ENCODE results near the gene IGSF3. TPM values are rescaled to one million over a fixed set of nuclear protein-coding genes. Genes with fewer than 3 reads are reported as not detected.
"Not testable (repeated sequence)": the region's sequence is repeated elsewhere in the genome, so short reads cannot be mapped to it uniquely, and the experiment has no call there.

The IGSF3 gene
- total RNA-seq, 1 experiment from 2014 or later = 4.0 TPM

DNA sequence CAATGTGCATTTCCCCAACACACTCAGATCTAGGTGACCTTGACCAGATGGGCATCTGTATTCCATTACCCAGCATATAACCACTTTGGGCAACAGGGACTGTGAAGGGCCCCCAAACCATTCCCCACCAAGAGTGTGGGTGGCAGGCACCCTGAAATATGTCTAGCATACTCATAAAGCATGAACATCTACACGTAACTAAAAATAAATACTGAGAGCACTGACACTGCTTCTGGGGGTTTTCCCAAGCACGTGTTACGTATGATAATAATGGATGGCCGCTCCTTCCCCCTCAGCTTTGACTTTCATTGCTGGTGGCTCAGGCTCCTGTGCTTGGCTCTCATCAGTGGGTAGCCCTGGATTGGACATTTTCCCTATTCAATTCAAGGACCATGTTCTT, 39.1 kb downstream of the IGSF3 start:
- H3K4me3 ChIP-seq (ENCODE audit: low read depth, low read length, poor library complexity, severe bottlenecking) = no peak overlapping the region
- no peaks in the 10 kb centered on the region for H3K36me3 ChIP-seq (ENCODE audit: insufficient read depth, low read length, poor library complexity, severe bottlenecking)
- H3K4me1 ChIP-seq (ENCODE audit: insufficient read depth, low read length, poor library complexity, severe bottlenecking) = no peaks in the 10 kb centered on the region
- no peak for DNase-seq (ENCODE audit: low spot score)
- no TSS peak for BruUV-seq (replicated peaks)
- ChIA-PET POLR2A (ENCODE audit: low non-redundant PET) (no interaction called here), CTCF (no interaction called here)
- H3K27me3 ChIP-seq (replicated peaks; ENCODE audit: insufficient read depth, low read depth, low read length, poor library complexity) = no peaks in the 10 kb centered on the region
- no peak overlapping the region for H3K27ac ChIP-seq (ENCODE audit: low read depth, low read length, poor library complexity, severe bottlenecking)
- TF ChIP-seq EZH2 (IDR thresholded peaks at IDR 0.05; ENCODE audit: borderline replicate concordance, low read depth, low read length, poor library complexity, severe bottlenecking) = no peak
- TF ChIP-seq, protein P1, sequence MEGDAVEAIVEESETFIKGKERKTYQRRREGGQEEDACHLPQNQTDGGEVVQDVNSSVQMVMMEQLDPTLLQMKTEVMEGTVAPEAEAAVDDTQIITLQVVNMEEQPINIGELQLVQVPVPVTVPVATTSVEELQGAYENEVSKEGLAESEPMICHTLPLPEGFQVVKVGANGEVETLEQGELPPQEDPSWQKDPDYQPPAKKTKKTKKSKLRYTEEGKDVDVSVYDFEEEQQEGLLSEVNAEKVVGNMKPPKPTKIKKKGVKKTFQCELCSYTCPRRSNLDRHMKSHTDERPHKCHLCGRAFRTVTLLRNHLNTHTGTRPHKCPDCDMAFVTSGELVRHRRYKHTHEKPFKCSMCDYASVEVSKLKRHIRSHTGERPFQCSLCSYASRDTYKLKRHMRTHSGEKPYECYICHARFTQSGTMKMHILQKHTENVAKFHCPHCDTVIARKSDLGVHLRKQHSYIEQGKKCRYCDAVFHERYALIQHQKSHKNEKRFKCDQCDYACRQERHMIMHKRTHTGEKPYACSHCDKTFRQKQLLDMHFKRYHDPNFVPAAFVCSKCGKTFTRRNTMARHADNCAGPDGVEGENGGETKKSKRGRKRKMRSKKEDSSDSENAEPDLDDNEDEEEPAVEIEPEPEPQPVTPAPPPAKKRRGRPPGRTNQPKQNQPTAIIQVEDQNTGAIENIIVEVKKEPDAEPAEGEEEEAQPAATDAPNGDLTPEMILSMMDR (conservative IDR thresholded peaks at IDR 0.05; ENCODE audit: low read depth, low read length) = no peak
- H3K9me3 ChIP-seq (ENCODE audit: low read depth, low read length, poor library complexity, severe bottlenecking) = no peaks in the 10 kb centered on the region
- intact Hi-C loops (cut with micrococcal nuclease; ENCODE audit: unreplicated experiment) = no loop called here

DNA sequence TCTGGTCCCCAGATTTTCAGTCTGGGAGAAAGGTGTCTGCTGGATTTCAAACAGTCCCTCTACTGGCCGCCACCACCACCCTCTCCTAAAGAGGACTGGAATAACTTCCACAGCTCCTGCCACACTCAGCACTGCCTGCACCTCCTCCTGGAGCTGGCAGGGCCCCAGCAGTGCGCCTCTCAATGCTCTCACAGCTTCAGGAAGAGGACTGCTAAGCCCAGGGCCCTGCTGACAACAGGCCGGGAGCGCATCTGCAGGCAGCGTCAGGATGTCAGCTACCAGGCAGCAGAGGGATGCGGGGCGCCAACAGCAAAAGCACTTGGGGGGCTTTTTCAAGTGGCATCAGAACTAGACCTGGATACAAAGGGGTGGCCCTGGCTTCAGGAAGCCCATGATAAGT, 40.2 kb downstream of the IGSF3 start:
- H3K4me3 ChIP-seq (ENCODE audit: low read depth, low read length, poor library complexity, severe bottlenecking); H3K27ac ChIP-seq (ENCODE audit: low read depth, low read length, poor library complexity, severe bottlenecking); H3K4me1 ChIP-seq (ENCODE audit: insufficient read depth, low read length, poor library complexity, severe bottlenecking); intact Hi-C loops (cut with micrococcal nuclease; ENCODE audit: unreplicated experiment); BruUV-seq (replicated peaks); H3K36me3 ChIP-seq (ENCODE audit: insufficient read depth, low read length, poor library complexity, severe bottlenecking); POLR2A ChIA-PET (ENCODE audit: low non-redundant PET); DNase-seq (ENCODE audit: low spot score); H3K9me3 ChIP-seq (ENCODE audit: low read depth, low read length, poor library complexity, severe bottlenecking); H3K27me3 ChIP-seq (replicated peaks; ENCODE audit: insufficient read depth, low read depth, low read length, poor library complexity); CTCF ChIA-PET: not testable (repeated sequence)

DNA sequence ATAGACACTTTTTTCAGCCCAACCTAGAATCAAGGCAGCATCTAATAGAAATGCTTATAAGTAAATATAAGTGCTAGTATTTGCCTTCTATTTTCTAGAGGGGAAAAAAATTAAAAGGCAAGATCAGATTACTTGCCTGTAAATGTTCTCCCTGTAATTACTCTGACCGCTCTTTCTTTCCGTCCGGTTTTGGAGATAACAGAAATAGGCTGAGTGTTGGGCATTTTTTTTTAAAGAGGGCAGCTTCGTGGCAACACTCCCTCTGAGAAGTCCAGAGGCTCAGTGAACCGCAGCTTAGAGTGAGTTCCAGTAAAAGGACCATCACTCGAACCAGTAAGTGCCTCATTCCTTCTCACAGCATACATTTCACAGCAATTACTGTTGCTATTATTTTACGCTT, 40.6 kb downstream of the IGSF3 start:
- H3K36me3 ChIP-seq (ENCODE audit: insufficient read depth, low read length, poor library complexity, severe bottlenecking); H3K4me3 ChIP-seq (ENCODE audit: low read depth, low read length, poor library complexity, severe bottlenecking); DNase-seq (ENCODE audit: low spot score); CTCF ChIA-PET; H3K27ac ChIP-seq (ENCODE audit: low read depth, low read length, poor library complexity, severe bottlenecking); H3K9me3 ChIP-seq (ENCODE audit: low read depth, low read length, poor library complexity, severe bottlenecking); intact Hi-C loops (cut with micrococcal nuclease; ENCODE audit: unreplicated experiment); H3K27me3 ChIP-seq (replicated peaks; ENCODE audit: insufficient read depth, low read depth, low read length, poor library complexity); BruUV-seq (replicated peaks); POLR2A ChIA-PET (ENCODE audit: low non-redundant PET); H3K4me1 ChIP-seq (ENCODE audit: insufficient read depth, low read length, poor library complexity, severe bottlenecking): not testable (repeated sequence)

DNA sequence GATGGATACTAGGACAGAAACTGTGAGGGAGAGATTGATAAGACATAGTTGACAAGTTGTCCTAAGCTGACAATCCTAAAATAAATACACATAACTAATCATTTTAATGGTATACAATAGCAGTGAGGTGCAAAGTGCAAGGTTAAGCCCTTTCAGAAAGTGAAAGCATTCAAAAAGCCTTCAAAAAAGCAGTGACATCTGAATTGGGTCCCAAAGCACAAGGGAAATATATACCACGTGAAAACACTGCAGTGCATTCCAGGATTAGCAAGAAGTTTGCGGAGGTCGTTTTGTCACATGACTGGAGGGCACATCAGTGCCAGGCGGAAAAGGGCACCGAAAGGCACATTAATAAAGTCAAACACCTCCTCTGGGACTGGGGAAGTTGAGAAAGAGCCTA, 42.4 kb downstream of the IGSF3 start:
- H3K27me3 ChIP-seq (replicated peaks; ENCODE audit: insufficient read depth, low read depth, low read length, poor library complexity); H3K36me3 ChIP-seq (ENCODE audit: insufficient read depth, low read length, poor library complexity, severe bottlenecking); POLR2A ChIA-PET (ENCODE audit: low non-redundant PET); intact Hi-C loops (cut with micrococcal nuclease; ENCODE audit: unreplicated experiment); BruUV-seq (replicated peaks); CTCF ChIA-PET; H3K27ac ChIP-seq (ENCODE audit: low read depth, low read length, poor library complexity, severe bottlenecking); H3K4me1 ChIP-seq (ENCODE audit: insufficient read depth, low read length, poor library complexity, severe bottlenecking); DNase-seq (ENCODE audit: low spot score); H3K9me3 ChIP-seq (ENCODE audit: low read depth, low read length, poor library complexity, severe bottlenecking); H3K4me3 ChIP-seq (ENCODE audit: low read depth, low read length, poor library complexity, severe bottlenecking): not testable (repeated sequence)

DNA sequence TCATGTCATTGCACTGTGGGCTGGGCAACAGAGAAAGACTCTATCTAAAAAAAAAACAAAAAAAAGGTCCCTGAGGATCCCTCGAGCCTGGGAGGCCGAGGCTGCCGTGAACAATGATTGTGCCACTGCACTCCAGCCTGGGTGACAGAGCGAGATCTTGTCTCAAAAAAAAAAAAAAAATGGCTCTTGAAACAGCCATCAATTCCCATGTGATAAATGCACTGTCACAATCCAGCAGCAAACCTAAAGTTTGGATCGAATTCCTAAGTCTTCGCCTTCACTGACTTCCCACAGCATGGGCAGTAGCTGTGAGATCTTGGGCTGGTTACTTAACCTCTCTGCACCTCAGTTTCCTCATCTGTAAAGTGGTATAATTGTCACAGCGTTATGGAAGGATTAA, 43.5 kb downstream of the IGSF3 start:
- Histone ChIP-seq H3K4me3 (ENCODE audit: low read depth, low read length, poor library complexity, severe bottlenecking) (no peak overlapping the region), H3K27ac (ENCODE audit: low read depth, low read length, poor library complexity, severe bottlenecking) (no peak overlapping the region), H3K36me3 (ENCODE audit: insufficient read depth, low read length, poor library complexity, severe bottlenecking) (no peaks in the 10 kb centered on the region), H3K27me3 (replicated peaks; ENCODE audit: insufficient read depth, low read depth, low read length, poor library complexity) (no peaks in the 10 kb centered on the region), H3K9me3 (ENCODE audit: low read depth, low read length, poor library complexity, severe bottlenecking) (no peaks in the 10 kb centered on the region), H3K4me1 (ENCODE audit: insufficient read depth, low read length, poor library complexity, severe bottlenecking) (no peaks in the 10 kb centered on the region)
- no peak for DNase-seq (ENCODE audit: low spot score)
- POLR2A ChIA-PET (ENCODE audit: low non-redundant PET) = no interaction called here
- TF ChIP-seq EZH2 (IDR thresholded peaks at IDR 0.05; ENCODE audit: borderline replicate concordance, low read depth, low read length, poor library complexity, severe bottlenecking) = no peak
- TF ChIP-seq, protein P1 (conservative IDR thresholded peaks at IDR 0.05; ENCODE audit: low read depth, low read length) = no peak
- BruUV-seq (replicated peaks) = no TSS peak
- intact Hi-C loops (cut with micrococcal nuclease; ENCODE audit: unreplicated experiment) = no loop called here
- CTCF ChIA-PET = no interaction called here

DNA sequence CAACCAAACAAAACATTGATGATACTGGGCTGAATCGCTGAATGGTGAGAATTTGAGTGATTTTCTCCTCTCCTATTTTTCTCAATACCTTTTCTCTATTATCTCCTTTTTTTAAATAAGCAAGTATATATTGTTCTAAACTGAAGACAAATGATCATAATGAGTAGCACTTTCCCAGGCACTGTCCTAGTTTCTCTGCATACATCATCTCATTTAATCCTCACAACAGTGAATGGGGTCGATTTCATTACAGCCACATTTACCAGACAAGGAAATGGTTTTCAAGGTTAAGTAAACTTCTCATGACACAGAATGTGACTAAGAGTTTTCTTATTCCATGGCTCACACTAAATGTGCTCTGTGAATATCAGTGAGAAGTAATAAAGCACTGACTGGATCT, 45.0 kb downstream of the IGSF3 start:
- H3K9me3 ChIP-seq (ENCODE audit: low read depth, low read length, poor library complexity, severe bottlenecking); H3K4me3 ChIP-seq (ENCODE audit: low read depth, low read length, poor library complexity, severe bottlenecking); BruUV-seq (replicated peaks); POLR2A ChIA-PET (ENCODE audit: low non-redundant PET); H3K36me3 ChIP-seq (ENCODE audit: insufficient read depth, low read length, poor library complexity, severe bottlenecking); DNase-seq (ENCODE audit: low spot score); H3K4me1 ChIP-seq (ENCODE audit: insufficient read depth, low read length, poor library complexity, severe bottlenecking); CTCF ChIA-PET; H3K27me3 ChIP-seq (replicated peaks; ENCODE audit: insufficient read depth, low read depth, low read length, poor library complexity); intact Hi-C loops (cut with micrococcal nuclease; ENCODE audit: unreplicated experiment); H3K27ac ChIP-seq (ENCODE audit: low read depth, low read length, poor library complexity, severe bottlenecking): not testable (repeated sequence)

Data from A673 (cell line).